Activated CD8-positive, alpha-beta memory T cell treated with anti-CD3 and anti-CD28 coated beads for 24 hours (primary cell): ENCODE data around the gene ASTN2.

Source experiments
- DNase-seq: peaks from one replicate; pipeline ENCODE4 v3.0.0-alpha.2; 2020

ASTN2 gene

GRCh38 chr9:116686693-116687073 lies 728.2 kb downstream of the ASTN2 start:
- no peak for DNase-seq

GRCh38 chr9:116686135-116686534 lies 728.7 kb downstream of the ASTN2 start:
- DNase-seq = no peak

DNA sequence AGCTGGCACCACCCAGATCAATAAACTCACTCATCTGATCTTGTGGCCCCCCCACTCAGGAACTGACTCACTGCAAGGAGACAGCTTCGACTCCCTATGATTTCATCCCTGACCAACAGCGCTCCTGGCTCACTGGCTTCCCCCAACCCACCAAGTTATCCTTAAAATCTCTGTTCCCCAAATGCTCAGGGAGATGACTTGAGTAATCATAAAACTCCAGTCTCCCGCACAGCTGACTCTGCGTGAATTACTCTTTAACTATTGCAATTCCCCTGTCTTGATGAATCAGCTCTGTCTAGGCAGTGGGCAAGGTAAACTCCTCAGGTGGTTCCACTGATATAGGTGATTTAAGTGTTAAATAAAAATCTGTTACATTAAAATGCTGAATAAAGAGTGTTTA lies 729.7 kb downstream of the ASTN2 start:
- DNase-seq = no peak

DNA sequence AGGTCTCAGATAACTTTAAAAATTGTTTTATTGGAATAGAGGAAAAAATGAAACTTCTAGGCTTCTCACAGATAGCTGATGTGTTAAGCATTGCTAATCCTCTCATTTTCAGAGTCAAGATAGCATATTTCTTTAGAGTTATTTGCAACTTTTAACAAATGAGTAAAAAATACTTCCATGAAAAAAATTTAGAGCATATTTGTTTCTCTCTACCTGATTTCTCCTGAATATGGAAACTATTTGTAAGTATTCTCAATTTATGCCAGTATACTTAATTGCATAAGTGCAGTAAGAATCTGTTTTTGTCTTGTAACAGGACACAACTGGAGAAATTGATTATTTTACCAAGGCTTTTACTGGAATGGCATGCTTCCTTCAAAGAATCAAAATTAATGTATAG lies 731.3 kb downstream of the ASTN2 start:
- no peak for DNase-seq

GRCh38 chr9:116674210-116674980 lies 740.5 kb downstream of the ASTN2 start:
- no peak for DNase-seq

- no peak for DNase-seq
Observed at GRCh38 chr9:116673375-116673774, 741.5 kb downstream of the ASTN2 start.

DNA sequence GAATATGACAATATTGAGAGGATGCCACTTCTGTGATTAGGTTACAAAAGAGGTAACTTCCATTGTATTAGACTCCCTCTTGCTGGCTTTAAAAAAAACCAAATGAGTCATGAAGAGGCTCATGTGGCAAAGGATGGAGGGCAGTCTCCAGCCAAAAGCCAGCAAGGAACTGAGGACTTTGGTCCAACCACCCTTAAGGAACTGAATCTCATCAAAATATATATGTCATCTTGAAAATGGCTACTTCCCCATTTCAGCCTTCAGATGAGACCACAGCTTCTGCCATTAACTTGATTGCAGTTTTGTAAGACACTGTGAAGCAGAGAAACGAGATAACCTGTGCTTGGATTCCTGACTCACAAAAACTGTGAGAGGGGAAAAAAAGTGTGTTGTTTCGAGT lies 743.3 kb downstream of the ASTN2 start:
- no peak for DNase-seq

DNA sequence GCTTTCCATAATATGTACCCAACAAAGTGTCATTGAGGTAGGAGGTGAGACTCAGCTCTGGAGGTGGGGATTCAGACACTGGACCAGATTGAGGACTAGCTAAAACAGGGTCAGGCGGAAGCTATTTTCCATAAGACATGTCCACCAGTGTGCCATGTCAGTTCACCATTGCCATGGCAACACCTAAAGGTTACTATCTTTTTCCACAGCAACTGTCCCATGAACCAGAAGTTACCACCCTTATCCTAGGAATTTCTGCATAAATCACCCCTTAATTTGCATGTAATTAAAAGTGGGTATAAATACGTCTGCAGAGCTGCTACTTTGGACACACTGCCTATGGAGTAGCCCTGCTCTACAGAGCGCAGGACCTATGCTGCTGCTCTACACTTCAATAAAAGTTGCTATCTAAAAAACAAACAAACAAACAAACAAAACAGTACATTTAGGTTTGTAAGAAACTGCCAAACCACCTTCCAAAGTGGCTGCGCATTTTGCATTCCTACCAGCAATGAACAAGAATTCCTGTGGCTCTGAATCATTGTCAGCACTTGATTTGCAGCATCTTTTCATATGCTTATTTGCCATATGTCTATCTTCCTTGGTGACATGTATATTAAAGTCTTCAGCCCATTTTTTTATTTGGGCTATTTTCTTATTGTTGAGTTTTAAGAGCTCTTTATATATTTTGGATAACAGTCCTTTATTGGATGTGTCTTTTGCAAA lies 745.7 kb downstream of the ASTN2 start:
- DNase-seq = no peak

GRCh38 chr9:116663581-116663980 lies 751.3 kb downstream of the ASTN2 start:
- no peak for DNase-seq

GRCh38 chr9:116662646-116663310 lies 752.1 kb downstream of the ASTN2 start:
- DNase-seq = no peak

- peak; percentile 58 for DNase-seq
Observed at GRCh38 chr9:116661037-116661954, 753.6 kb downstream of the ASTN2 start.

DNA sequence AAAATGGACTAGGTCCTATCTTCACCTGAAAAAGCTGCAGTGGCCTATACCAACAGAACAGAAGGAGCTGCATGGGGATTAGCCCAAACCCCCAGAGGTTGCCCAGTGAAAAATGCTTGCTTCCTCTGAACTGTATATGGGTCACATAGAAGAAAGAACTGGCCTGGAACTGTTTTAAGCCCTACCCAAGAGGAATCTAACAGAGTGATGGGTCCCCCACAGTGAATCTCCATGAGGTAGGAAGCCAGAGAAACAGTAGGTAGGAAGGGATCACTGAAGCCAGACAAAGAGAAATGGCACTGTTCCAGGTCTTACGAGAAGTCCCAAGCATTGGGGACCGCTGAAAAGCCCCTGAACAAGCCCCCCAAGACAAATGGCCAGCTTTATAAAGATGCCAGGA lies 756.6 kb downstream of the ASTN2 start:
- DNase-seq = no peak

- no peak for DNase-seq
Observed at GRCh38 chr9:116656977-116657376, 757.9 kb downstream of the ASTN2 start.

DNA sequence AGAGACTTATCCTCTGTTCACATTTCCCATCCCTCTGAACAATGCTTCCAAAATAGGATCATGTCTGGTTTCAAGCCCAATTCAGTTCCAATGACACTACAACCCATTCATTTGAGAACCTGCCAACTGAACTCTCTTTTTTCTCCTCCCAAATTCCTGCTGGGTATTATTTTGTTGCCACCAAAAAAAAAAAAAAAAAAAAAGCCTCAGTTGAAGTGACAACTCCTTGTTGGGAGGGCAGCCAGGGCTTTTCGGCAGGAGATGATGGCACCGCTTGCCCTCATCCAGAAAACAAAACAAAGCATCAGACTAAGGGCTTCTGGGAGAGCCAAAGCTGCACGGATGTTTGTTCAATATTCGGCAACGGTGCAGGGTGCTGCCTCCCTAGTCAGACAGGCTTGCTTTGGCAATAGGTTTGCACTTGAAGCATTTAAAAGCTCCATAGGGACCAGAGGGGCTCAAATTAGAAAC lies 758.3 kb downstream of the ASTN2 start:
- DNase-seq = no peak

DNA sequence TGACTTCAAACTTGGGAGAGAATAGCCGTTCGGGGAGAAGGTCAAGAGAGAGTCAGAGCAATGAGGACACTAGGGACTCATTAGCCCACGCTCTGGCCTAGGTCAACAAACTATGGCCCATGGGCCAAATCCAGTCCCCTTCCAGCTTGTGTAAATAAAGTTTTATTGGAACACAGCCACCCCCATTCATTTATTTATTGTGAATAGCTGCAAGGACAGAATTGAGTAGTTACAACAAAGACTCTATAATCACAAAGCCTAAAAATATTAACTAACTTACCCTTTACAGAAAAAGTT lies 760.9 kb downstream of the ASTN2 start:
- no peak for DNase-seq

DNA sequence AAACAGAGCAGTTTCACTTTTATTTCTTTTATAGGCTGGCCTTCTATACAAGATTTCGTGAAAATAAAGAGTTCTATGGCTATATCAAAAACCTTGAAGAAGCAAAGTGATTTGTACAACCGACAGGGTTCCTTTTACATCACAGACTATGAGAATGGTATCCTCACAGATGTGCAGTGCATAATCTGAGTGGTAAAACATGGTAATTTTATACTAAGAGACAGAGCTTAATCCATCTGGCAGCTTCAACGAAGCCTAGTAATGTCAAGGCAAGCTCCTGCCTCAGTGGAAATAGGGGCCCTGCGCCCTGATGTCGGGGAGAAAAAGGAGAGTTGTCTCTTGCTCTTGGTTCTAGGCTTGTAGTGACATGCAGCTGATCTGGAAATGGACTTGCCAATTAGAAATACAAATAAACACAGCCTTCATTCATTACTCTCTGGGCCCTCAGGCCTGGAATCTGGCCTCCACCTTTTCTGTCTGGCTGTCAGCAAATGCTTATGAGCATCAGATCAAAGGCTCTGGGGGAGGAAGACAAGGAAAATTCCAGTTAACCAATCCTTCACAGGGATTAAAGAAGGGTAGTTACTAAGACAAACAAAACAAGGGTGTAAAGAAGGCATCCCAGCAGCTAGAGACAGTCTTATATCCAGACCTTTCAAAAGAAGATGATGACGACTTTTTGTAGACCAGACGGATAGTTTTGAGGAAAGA lies 761.4 kb downstream of the ASTN2 start:
- no peak for DNase-seq

GRCh38 chr9:116647515-116647809 lies 767.4 kb downstream of the ASTN2 start:
- DNase-seq = no peak

GRCh38 chr9:116646661-116647514 lies 768.0 kb downstream of the ASTN2 start:
- DNase-seq = no peak

- no peak for DNase-seq
Observed at GRCh38 chr9:116644091-116644688, 770.7 kb downstream of the ASTN2 start.

DNA sequence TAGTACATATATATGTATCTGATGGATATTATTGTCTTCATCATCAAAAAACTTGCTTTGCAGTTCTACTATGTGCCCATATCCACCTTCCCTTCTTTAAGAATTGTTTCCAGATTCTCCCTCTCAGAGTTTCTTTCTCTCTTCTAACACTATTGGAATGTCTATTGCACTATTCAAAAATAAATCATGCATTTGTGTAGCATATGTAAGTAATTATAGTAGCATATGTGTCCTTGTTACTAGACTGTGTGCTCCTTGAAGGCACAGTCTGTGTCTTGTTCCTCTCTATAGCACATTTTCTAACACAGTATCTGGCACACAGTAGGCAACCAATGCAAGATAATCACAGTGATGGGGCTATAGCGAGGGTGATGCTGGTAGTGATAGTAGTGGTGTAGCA lies 771.2 kb downstream of the ASTN2 start:
- no peak for DNase-seq
